Thoracic aorta (tissue), 2 donors: ENCODE results near the gene HSD3B2. TPM values are rescaled to one million over a fixed set of nuclear protein-coding genes. Genes with fewer than 3 reads are reported as not detected.
"Not testable (repeated sequence)": the region's sequence is repeated elsewhere in the genome, so short reads cannot be mapped to it uniquely, and the experiment has no call there.

Experiments
- ATAC-seq: fragments of 150-250 bp; one replicate; pipeline ENCODE4 v1.8.0; 2017; ENCODE audit warnings: low read depth; ENCODE audit not compliant: insufficient number of reproducible peaks, low FRiP score
- DNase-seq: peaks from one replicate; pipeline ENCODE4 v3.0.0-alpha.2; 2020; ENCODE audit warnings: low spot score
- H3K27ac ChIP-seq, 2 donors: fragments of 200-600 bp; sonication (generic); 1 replicate in 1 of 2; 2 replicates in 1 of 2; pipeline ENCODE4 v1.5.1; 2016; ENCODE audit warnings: mild to moderate bottlenecking in 2 of 2, moderate library complexity in 2 of 2
- H3K27me3 ChIP-seq: fragments of 200-600 bp; sonication (generic); replicated peaks from 2 replicates; pipeline ENCODE4 v1.6.0; 2016; ENCODE audit warnings: mild to moderate bottlenecking; ENCODE audit not compliant: insufficient read depth
- H3K36me3 ChIP-seq: fragments of 200-600 bp; sonication (generic); one replicate; pipeline ENCODE4 v1.5.1; 2016
- H3K4me1 ChIP-seq, 2 donors: fragments of 200-600 bp; sonication (generic); 1 replicate in 1 of 2; 2 replicates in 1 of 2; pipeline versions ENCODE4 v1.5.1 to v1.6.0; 2016; ENCODE audit warnings: low read depth in 2 of 2, mild to moderate bottlenecking in 1 of 2; ENCODE audit not compliant: control insufficient read depth in 1 of 2
- H3K4me3 ChIP-seq: fragments of 200-600 bp; sonication (generic); 2 replicates; pipeline ENCODE4 v1.5.1; 2016; ENCODE audit warnings: mild to moderate bottlenecking
- H3K9me3 ChIP-seq: fragments of 200-600 bp; sonication (generic); 2 replicates; pipeline ENCODE4 v1.5.1; 2016
- CTCF ChIP-seq: fragments of 200-600 bp; sonication (generic); IDR thresholded peaks from one replicate; pipeline ENCODE4 v1.5.1; 2019; ENCODE audit warnings: antibody characterized with exemption
- total RNA-seq, 2 donors: library from RNA; depleted of rRNA; stranded (reverse); fragments of >200 nt; gene quantifications; one replicate each; pipeline versions ENCODE4 v1.1.0 to v1.2.3, GENCODE V29; 2016

The HSD3B2 gene
- total RNA-seq, 2 donors from 2014 or later = not detected

- DNase-seq = no peak
- no peaks in the 10 kb centered on the region for H3K36me3 ChIP-seq
- no peak overlapping the region for H3K4me3 ChIP-seq
- H3K4me1 ChIP-seq = no peaks in the 10 kb centered on the region
- H3K9me3 ChIP-seq = no peaks in the 10 kb centered on the region
- no peak overlapping the region for H3K27ac ChIP-seq
- ATAC-seq = no peak
- TF ChIP-seq CTCF = no peak
- H3K27me3 ChIP-seq = no peaks in the 10 kb centered on the region
Measured at GRCh38 chr1:119376594-119376993, 38.4 kb upstream of the HSD3B2 start.

DNA sequence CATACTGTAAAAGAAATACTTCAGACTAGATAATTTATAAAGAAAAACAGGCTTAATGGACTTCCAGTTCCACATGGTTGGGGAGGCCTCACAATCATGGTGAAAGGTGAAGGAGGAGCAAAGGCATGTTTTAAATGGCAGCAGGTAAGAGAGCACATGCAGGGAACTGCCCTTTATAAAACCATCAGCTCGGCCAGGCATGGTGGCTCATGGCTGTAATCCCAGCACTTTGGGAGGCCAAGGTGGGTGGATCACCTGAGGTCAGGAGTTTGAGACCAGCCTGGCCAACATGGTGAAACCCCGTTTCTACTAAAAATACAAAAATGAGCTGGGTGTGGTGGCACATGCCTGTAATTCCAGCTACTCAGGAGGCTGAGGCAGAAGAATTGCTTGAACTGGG lies 37.4 kb upstream of the HSD3B2 start:
- not testable (repeated sequence) for H3K27ac ChIP-seq, H3K27me3 ChIP-seq, ATAC-seq, H3K4me3 ChIP-seq, H3K9me3 ChIP-seq, H3K36me3 ChIP-seq, H3K4me1 ChIP-seq, DNase-seq

DNA sequence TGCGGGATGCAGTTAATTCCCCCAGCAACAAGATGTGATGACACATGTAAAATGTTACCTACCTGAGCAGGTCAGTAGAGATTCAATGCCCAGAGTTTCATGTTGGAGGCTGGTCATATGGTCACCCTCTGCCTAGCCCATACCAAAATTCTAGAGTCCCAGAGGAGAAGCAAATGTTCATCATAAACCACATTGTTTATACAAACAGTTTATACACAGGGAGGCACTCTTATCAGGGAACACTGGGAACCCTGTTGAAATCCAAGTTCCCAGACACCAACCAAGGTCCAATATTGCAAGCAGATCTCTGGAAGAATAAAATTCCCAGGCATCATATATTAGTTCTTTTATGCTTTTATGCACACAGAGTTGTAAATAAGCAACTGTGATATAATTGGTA lies 35.8 kb upstream of the HSD3B2 start:
- Histone ChIP-seq H3K4me1 (no peaks in the 10 kb centered on the region), H3K27ac (no peak overlapping the region), H3K4me3 (no peak overlapping the region), H3K27me3 (no peaks in the 10 kb centered on the region), H3K36me3 (no peaks in the 10 kb centered on the region), H3K9me3 (no peaks in the 10 kb centered on the region)
- DNase-seq (no peak), ATAC-seq (no peak)
- TF ChIP-seq CTCF = no peak

DNA sequence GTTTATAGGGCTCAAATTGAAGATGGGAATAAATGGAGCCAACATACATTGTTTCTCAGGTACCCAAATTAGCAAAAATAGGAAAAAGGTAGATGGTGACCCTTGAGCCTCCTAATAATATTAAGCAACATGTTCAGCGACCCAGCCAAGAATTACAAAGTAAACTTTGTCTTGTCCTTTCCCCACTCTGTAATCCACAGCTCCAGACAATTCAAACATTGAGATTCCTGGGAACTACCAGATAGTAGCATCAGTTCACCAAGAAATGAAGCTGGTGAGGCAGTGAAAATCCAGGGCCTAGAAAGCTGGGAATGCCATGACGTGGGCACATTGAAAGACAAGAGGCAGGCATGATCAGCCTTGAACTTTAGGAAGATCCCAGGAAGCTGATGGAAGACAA lies 34.6 kb upstream of the HSD3B2 start:
- Histone ChIP-seq H3K9me3 (no peaks in the 10 kb centered on the region), H3K36me3 (no peaks in the 10 kb centered on the region), H3K27me3 (no peaks in the 10 kb centered on the region), H3K4me1 (no peaks in the 10 kb centered on the region), H3K4me3 (no peak overlapping the region), H3K27ac (no peak overlapping the region)
- no peak for ATAC-seq
- DNase-seq = no peak
- no peak for TF ChIP-seq CTCF

DNA sequence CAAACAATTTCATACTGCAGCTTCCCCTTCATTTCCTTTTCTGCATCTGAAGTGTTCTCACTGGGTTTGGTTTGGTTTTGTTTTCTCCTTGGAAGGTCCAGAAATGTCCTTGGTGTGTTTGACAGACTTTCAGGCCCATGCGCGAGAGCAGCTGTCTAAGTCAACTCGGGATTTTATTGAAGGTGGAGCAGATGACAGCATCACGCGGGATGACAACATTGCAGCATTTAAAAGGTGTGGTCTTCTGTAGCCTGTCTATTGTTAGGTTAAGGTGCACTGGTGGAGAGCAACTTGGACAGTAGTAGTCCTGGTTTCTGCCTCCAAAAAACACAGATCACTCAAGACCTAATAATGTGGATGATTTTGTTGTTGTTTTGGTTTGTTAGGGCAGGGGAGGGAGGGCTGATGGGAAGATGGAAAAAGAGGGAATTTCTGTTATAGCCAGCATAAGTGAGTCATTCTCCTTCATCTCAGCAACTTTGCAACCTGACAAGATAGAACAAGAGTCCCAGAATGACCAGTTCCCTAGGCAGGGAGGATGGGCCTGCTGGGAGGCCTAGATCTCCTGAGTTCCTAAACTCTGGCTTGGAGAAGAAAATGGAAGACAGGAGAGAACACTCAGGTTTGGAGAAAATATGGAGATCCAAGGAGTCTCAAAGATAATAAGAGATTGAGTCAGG lies 33.8 kb upstream of the HSD3B2 start:
- TF ChIP-seq CTCF = no peak

DNA sequence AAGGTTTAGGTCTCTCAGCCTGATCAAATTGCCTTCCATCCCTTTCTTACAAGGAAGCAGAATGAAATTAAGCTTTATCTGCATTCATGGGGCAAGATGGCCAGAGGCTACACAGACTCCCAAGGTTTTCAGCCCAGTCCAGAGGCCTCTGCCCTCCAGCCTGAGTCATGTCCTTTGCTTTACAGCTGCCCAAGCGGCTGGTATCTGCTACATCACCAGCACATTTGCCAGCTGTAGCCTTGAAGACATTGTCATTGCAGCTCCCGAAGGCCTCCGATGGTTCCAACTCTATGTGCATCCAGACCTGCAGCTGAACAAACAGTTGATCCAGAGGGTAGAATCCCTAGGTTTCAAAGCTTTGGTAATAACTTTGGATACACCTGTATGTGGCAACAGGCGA lies 30.4 kb upstream of the HSD3B2 start:
- no peak overlapping the region for H3K4me3 ChIP-seq
- TF ChIP-seq CTCF = no peak
- H3K36me3 ChIP-seq = no peaks in the 10 kb centered on the region
- H3K27ac ChIP-seq = no peak overlapping the region
- ATAC-seq (no peak), DNase-seq (no peak)
- H3K9me3 ChIP-seq = no peaks in the 10 kb centered on the region
- H3K4me1 ChIP-seq = no peaks in the 10 kb centered on the region
- no peaks in the 10 kb centered on the region for H3K27me3 ChIP-seq

More for the DNA sequence above, 33.8 kb upstream of the HSD3B2 start:
- Histone ChIP-seq H3K9me3 (no peaks in the 10 kb centered on the region), H3K4me1 (no peaks in the 10 kb centered on the region), H3K27ac (no peak overlapping the region), H3K4me3 (no peak overlapping the region), H3K27me3 (no peaks in the 10 kb centered on the region), H3K36me3 (no peaks in the 10 kb centered on the region)
- no peak for ATAC-seq
- no peak for DNase-seq
